K562 (cell line): ENCODE measurements around the gene SHB. TPM values are rescaled to one million over a fixed set of nuclear protein-coding genes. Genes with fewer than 3 reads are reported as not detected.

Source experiments
- ARNT ChIP-seq, 2 experiments: fragments of 450-650 bp; IDR thresholded peaks; 2 replicates each; pipeline ENCODE4 v1.6.1; 2016; ENCODE audit warnings: mild to moderate bottlenecking in 1 of 2
- BRD9 ChIP-seq: fragments of 450-650 bp; IDR thresholded peaks from 2 replicates; pipeline ENCODE4 v1.6.1; 2018; ENCODE audit warnings: low read depth; ENCODE audit not compliant: partially characterized antibody
- DDX20 ChIP-seq: fragments of 450-650 bp; IDR thresholded peaks from 2 replicates; pipeline ENCODE4 v1.6.1; 2016; ENCODE audit warnings: missing genetic modification characterization, low read depth, mild to moderate bottlenecking, missing compliant biosample characterization, moderate library complexity
- ELF1 ChIP-seq: fragments of 200-800 bp; sonication (Bioruptor generic); IDR thresholded peaks from 2 replicates; pipeline ENCODE4 v1.6.1; 2016; ENCODE audit warnings: missing genetic modification characterization, missing compliant biosample characterization
- FOXJ3 ChIP-seq: sonication (generic); formaldehyde crosslinking; IDR thresholded peaks from 2 replicates; pipeline ENCODE4 v1.4.0; 2020; ENCODE audit warnings: mild to moderate bottlenecking, missing genetic modification reagents
- GATA2 ChIP-seq: sonication (generic); formaldehyde crosslinking; IDR thresholded peaks from 2 replicates; pipeline ENCODE4 v1.4.0; 2020; ENCODE audit warnings: mild to moderate bottlenecking, missing genetic modification reagents
- KLF6 ChIP-seq: fragments of 250-450 bp; sonication (Bioruptor Pico); IDR thresholded peaks from 2 replicates; pipeline ENCODE4 v1.4.0; 2020; ENCODE audit warnings: mild to moderate bottlenecking, moderate library complexity, borderline replicate concordance
- MCM3 ChIP-seq: fragments of 450-650 bp; IDR thresholded peaks from 2 replicates; pipeline ENCODE4 v1.6.1; 2016
- NFIX ChIP-seq: fragments of 250-450 bp; sonication (Bioruptor Pico); IDR thresholded peaks from 2 replicates; pipeline ENCODE4 v1.4.0; 2020; ENCODE audit warnings: low read depth, mild to moderate bottlenecking, moderate library complexity
- RBFOX2 ChIP-seq: fragments of 200-400 bp; formaldehyde crosslinking; IDR thresholded peaks from 2 replicates; pipeline ENCODE4 v1.6.1; 2017; ENCODE audit warnings: low read depth, mild to moderate bottlenecking, low read length, moderate library complexity
- SIN3A ChIP-seq, 2 experiments: fragments of 150-350 bp in 1 of 2; IDR thresholded peaks; 2 replicates each; pipeline ENCODE4 v1.6.1; 2011 to 2016; ENCODE audit warnings: borderline replicate concordance in 2 of 2, low read depth in 2 of 2, low read length in 2 of 2, mild to moderate bottlenecking in 2 of 2, moderate library complexity in 2 of 2; ENCODE audit not compliant: control insufficient read depth in 1 of 2
- SMARCA5 ChIP-seq: fragments of 450-650 bp; IDR thresholded peaks from 2 replicates; pipeline ENCODE4 v1.6.1; 2016
- SMC3 ChIP-seq: conservative IDR thresholded peaks from 2 replicates; pipeline ENCODE4 v1.6.1; 2011; ENCODE audit warnings: low read depth, low read length, improper control_type of control experiment; ENCODE audit not compliant: insufficient read depth
- SRSF1 ChIP-seq: fragments of 200-400 bp; formaldehyde crosslinking; IDR thresholded peaks from 2 replicates; pipeline ENCODE4 v1.6.1; 2017; ENCODE audit warnings: mild to moderate bottlenecking, low read depth, low read length, moderate library complexity
- ZNF143 ChIP-seq: sonication (generic); formaldehyde crosslinking; IDR thresholded peaks from 2 replicates; pipeline ENCODE4 v1.9.0; 2022; ENCODE audit warnings: mild to moderate bottlenecking, missing genetic modification reagents
- ZNF232 ChIP-seq: sonication (generic); formaldehyde crosslinking; IDR thresholded peaks from 2 replicates; pipeline ENCODE4 v1.8.0; 2022; ENCODE audit warnings: mild to moderate bottlenecking, missing genetic modification reagents
- ZNF431 ChIP-seq: sonication (generic); formaldehyde crosslinking; IDR thresholded peaks from 2 replicates; pipeline ENCODE4 v1.8.0; 2022; ENCODE audit warnings: mild to moderate bottlenecking, missing genetic modification reagents
- ZNF444 ChIP-seq: fragments of 250-450 bp; sonication (Bioruptor Pico); IDR thresholded peaks from 2 replicates; pipeline ENCODE4 v1.4.0; 2020; ENCODE audit warnings: mild to moderate bottlenecking, moderate library complexity
- polyA plus RNA-seq, 8 experiments: library from polyadenylated mRNA; depleted of rRNA in 4 of 8; stranded (reverse) in 5 of 8; unstranded in 3 of 8; fragments of >200 nt; fragmentation: Nextera tagmentation in 2 of 8; fragmentation: Illumina TruSeq in 1 of 8; extraction: Ambion mirVana in 2 of 8; extraction: Trizol in 1 of 8; gene quantifications; 2 replicates each; pipeline versions ENCODE4 v1.2.1 to v1.2.3, GENCODE V29; 2011 to 2014; ENCODE audit warnings: inconsistent platforms in 1 of 8, missing spikeins in 1 of 8
- total RNA-seq, 7 experiments: library from RNA; depleted of rRNA in 6 of 7; stranded (reverse); fragments of >200 nt in 6 of 7; fragmentation: Illumina TruSeq in 2 of 7; extraction: Trizol in 2 of 7; gene quantifications; 2 replicates each; pipeline versions ENCODE4 v1.2.1 to v1.2.3, GENCODE V29; 2011 to 2021; ENCODE audit warnings: low replicate concordance in 1 of 7
- TF ChIP-seq, protein P1 (sequence below): IDR thresholded peaks from 2 replicates; pipeline ENCODE4 v1.6.1; 2012; ENCODE audit warnings: low read depth, low read length, improper control_type of control experiment, borderline replicate concordance
- TF ChIP-seq, protein P2 (sequence below): fragments of 450-650 bp; IDR thresholded peaks from 2 replicates; pipeline ENCODE4 v1.6.1; 2016; ENCODE audit warnings: borderline replicate concordance
- TF ChIP-seq, protein P3 (sequence below): fragments of 250-450 bp; sonication (Bioruptor Pico); IDR thresholded peaks from 2 replicates; pipeline ENCODE4 v1.4.0; 2020; ENCODE audit warnings: mild to moderate bottlenecking, moderate library complexity

The SHB gene
- total and polyA plus RNA-seq, 9 of the 15 experiments (the other 6 are each of a cell fraction or from before 2014, with no cell fraction given): 0.78 to 16.0 (median 5.3) TPM

DNA sequence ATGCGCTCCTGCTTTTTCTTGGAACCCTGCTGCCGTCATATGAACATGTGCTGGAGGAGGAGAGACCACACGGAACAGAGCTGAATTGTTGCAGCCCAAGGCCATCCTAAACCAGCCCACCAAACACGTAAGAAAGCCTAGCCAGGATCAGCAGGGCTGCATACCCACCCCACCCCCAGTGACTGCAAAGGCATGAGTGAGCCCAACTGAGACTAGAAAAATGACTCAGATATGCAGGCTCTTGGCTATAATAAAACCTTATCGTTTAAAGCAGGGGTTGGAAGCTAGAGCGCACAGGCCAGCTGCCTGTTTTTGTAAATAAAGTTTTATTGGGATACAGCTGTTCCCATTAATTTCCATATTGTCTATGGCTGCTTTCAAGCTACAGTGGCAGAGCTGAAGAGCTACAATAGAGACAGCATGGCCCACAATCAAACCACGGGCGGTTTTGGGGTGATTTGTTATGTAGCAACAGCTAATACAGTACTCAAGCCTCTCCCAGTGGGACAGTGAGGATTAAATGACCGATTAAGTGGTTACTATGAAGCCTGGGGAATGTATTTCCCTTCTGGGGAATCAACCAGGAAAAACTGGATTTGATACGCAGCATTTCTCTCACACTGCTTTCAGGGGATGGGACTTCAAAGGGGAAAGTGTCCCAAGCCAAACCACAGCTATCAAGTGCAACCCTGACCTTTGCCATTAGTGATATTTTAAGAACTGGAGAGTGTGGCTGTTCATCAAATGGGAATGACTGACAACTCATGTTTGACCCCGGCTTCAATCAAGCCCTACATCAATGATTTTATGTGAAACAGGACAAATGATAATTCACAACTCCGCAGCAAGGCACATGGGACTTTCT lies 6.3 kb downstream of the SHB start (continued):
- TF ChIP-seq, protein P1, sequence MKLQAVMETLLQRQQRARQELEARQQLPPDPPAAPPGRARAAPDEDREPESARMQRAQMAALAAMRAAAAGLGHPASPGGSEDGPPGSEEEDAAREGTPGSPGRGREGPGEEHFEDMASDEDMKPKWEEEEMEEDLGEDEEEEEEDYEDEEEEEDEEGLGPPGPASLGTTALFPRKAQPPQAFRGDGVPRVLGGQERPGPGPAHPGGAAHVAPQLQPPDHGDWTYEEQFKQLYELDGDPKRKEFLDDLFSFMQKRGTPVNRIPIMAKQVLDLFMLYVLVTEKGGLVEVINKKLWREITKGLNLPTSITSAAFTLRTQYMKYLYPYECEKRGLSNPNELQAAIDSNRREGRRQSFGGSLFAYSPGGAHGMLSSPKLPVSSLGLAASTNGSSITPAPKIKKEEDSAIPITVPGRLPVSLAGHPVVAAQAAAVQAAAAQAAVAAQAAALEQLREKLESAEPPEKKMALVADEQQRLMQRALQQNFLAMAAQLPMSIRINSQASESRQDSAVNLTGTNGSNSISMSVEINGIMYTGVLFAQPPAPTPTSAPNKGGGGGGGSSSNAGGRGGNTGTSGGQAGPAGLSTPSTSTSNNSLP: peak; percentile 90
- peak in 1 of 2 experiments; percentile 67; a peak in 1 of 4 replicates for TF ChIP-seq ARNT (IDR thresholded peaks at IDR 0.05)
- no peak for TF ChIP-seq SMC3
- TF ChIP-seq ZNF444 (CRISPR knock-in tag): 0 out of 2 replicates have a peak, but pooled peaks have one; percentile 61
- TF ChIP-seq ZNF431: no peak
- no peak for TF ChIP-seq SMARCA5
- no peak for TF ChIP-seq ZNF232 (CRISPR knock-in tag)
- TF ChIP-seq NFIX (CRISPR knock-in tag): no peak
- TF ChIP-seq ZNF143: no peak
- TF ChIP-seq DDX20 (tag): no peak
- no peak for TF ChIP-seq ELF1 (tag)
- no peak for TF ChIP-seq FOXJ3
- TF ChIP-seq KLF6 (CRISPR knock-in tag): no peak
- no peak for TF ChIP-seq RBFOX2
- TF ChIP-seq MCM3: no peak
- TF ChIP-seq SRSF1: no peak
- TF ChIP-seq GATA2 (CRISPR knock-in tag): peak; percentile 66; the same call in 1 of the 2 replicates
- TF ChIP-seq, protein P2, sequence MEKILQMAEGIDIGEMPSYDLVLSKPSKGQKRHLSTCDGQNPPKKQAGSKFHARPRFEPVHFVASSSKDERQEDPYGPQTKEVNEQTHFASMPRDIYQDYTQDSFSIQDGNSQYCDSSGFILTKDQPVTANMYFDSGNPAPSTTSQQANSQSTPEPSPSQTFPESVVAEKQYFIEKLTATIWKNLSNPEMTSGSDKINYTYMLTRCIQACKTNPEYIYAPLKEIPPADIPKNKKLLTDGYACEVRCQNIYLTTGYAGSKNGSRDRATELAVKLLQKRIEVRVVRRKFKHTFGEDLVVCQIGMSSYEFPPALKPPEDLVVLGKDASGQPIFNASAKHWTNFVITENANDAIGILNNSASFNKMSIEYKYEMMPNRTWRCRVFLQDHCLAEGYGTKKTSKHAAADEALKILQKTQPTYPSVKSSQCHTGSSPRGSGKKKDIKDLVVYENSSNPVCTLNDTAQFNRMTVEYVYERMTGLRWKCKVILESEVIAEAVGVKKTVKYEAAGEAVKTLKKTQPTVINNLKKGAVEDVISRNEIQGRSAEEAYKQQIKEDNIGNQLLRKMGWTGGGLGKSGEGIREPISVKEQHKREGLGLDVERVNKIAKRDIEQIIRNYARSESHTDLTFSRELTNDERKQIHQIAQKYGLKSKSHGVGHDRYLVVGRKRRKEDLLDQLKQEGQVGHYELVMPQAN: no peak
- TF ChIP-seq SIN3A (IDR thresholded peaks at IDR 0.05; ENCODE audit: borderline replicate concordance in 2 of 2, control insufficient read depth in 1 of 2, low read depth in 2 of 2, low read length in 2 of 2): no peak
- TF ChIP-seq, protein P3, sequence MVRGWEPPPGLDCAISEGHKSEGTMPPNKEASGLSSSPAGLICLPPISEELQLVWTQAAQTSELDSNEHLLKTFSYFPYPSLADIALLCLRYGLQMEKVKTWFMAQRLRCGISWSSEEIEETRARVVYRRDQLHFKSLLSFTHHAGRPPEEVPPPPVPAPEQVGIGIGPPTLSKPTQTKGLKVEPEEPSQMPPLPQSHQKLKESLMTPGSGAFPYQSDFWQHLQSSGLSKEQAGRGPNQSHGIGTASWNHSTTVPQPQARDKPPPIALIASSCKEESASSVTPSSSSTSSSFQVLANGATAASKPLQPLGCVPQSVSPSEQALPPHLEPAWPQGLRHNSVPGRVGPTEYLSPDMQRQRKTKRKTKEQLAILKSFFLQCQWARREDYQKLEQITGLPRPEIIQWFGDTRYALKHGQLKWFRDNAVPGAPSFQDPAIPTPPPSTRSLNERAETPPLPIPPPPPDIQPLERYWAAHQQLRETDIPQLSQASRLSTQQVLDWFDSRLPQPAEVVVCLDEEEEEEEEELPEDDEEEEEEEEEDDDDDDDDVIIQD: no peak
- no peak for TF ChIP-seq BRD9
